Neural cell (in vitro differentiated cells): ENCODE data around the gene GSC2. TPM values are rescaled to one million over a fixed set of nuclear protein-coding genes. Genes with fewer than 3 reads are reported as not detected.

Experiments used
- H2AFZ ChIP-seq: fragments of 200-600, 300-800 bp; sonication (generic), shearing (Covaris generic); 2 replicates; pipeline ENCODE4 v1.6.0; 2014; ENCODE audit warnings: low read depth, mild to moderate bottlenecking, antibody characterized with exemption, low read length, moderate library complexity
- H3F3A ChIP-seq: fragments of 200-600 bp; shearing (Covaris generic); 2 replicates; pipeline ENCODE4 v1.6.1; 2016; ENCODE audit warnings: mild to moderate bottlenecking, moderate library complexity, mixed read lengths, antibody characterized with exemption, low read length; ENCODE audit not compliant: insufficient read depth, poor library complexity, severe bottlenecking
- H3K27ac ChIP-seq: fragments of 200-600, 300-800 bp; sonication (generic), shearing (Covaris generic); 2 replicates; pipeline ENCODE4 v1.5.1; 2014; ENCODE audit warnings: mild to moderate bottlenecking, low read length, moderate library complexity
- H3K27me3 ChIP-seq: fragments of 300-800, 200-600 bp; sonication (generic), shearing (Covaris generic); 2 replicates; pipeline ENCODE4 v1.6.0; 2014; ENCODE audit warnings: mild to moderate bottlenecking, low read depth, low read length, moderate library complexity; ENCODE audit not compliant: insufficient read depth
- H3K36me3 ChIP-seq: fragments of 300-800, 200-600 bp; sonication (generic), shearing (Covaris generic); 2 replicates; pipeline ENCODE4 v1.5.1; 2014; ENCODE audit warnings: mild to moderate bottlenecking, antibody characterized with exemption, low read length, moderate library complexity; ENCODE audit not compliant: insufficient read depth
- H3K4me2 ChIP-seq: fragments of 300-800, 200-600 bp; sonication (generic), shearing (Covaris generic); 2 replicates; pipeline ENCODE4 v1.6.0; 2014; ENCODE audit warnings: mild to moderate bottlenecking, low read length
- H3K4me3 ChIP-seq: fragments of 300-800, 200-600 bp; sonication (generic), shearing (Covaris generic); 2 replicates; pipeline ENCODE4 v1.5.1; 2014; ENCODE audit warnings: mild to moderate bottlenecking, low read length, moderate library complexity
- H3K79me2 ChIP-seq: fragments of 200-600 bp; shearing (Covaris generic); replicated peaks from 2 replicates; pipeline ENCODE4 v1.6.0; 2014; ENCODE audit warnings: mild to moderate bottlenecking, low read length, moderate library complexity; ENCODE audit not compliant: insufficient read depth
- H3K9ac ChIP-seq: fragments of 300-800, 200-600 bp; sonication (generic), shearing (Covaris generic); 2 replicates; pipeline ENCODE4 v1.6.1; 2016; ENCODE audit warnings: mild to moderate bottlenecking, low read length, mixed read lengths
- H3K9me2 ChIP-seq: fragments of 200-600 bp; shearing (Covaris generic); 2 replicates; pipeline ENCODE4 v1.6.1; 2016; ENCODE audit warnings: mild to moderate bottlenecking, low read length, mixed read lengths; ENCODE audit not compliant: insufficient read depth
- H3K9me3 ChIP-seq: fragments of 200-600, 300-800 bp; sonication (generic), shearing (Covaris generic); 2 replicates; pipeline ENCODE4 v1.6.1; 2016; ENCODE audit warnings: mild to moderate bottlenecking, mixed run types, low read length, moderate library complexity, mixed read lengths
- H4K20me1 ChIP-seq: fragments of 200-600 bp; shearing (Covaris generic); 2 replicates; pipeline ENCODE4 v1.6.1; 2016; ENCODE audit warnings: mild to moderate bottlenecking, mixed run types; ENCODE audit not compliant: insufficient read depth
- CTCF ChIP-seq: fragments of 450-650 bp; IDR thresholded peaks from 2 replicates; pipeline ENCODE4 v1.5.1; 2014; ENCODE audit warnings: antibody characterized with exemption, mild to moderate bottlenecking, moderate library complexity; ENCODE audit not compliant: poor library complexity, severe bottlenecking
- EP300 ChIP-seq: fragments of 450-650 bp; conservative IDR thresholded peaks from 2 replicates; pipeline ENCODE4 v1.6.1; 2014; ENCODE audit warnings: antibody characterized with exemption, mild to moderate bottlenecking, moderate library complexity; ENCODE audit not compliant: poor library complexity, severe bottlenecking
- EZH2 ChIP-seq: fragments of 200-600, 300-800 bp; shearing (Covaris generic), sonication (generic); IDR thresholded peaks from 2 replicates; pipeline ENCODE4 v1.6.1; 2014; ENCODE audit warnings: antibody characterized with exemption, low read length, borderline replicate concordance, mild to moderate bottlenecking; ENCODE audit not compliant: insufficient read depth, poor library complexity, severe bottlenecking
- MXI1 ChIP-seq: fragments of 450-650 bp; conservative IDR thresholded peaks from 2 replicates; pipeline ENCODE4 v1.6.1; 2014; ENCODE audit warnings: antibody characterized with exemption, mild to moderate bottlenecking; ENCODE audit not compliant: poor library complexity, severe bottlenecking
- POLR2AphosphoS5 ChIP-seq: IDR thresholded peaks from 2 replicates; pipeline ENCODE4 v1.6.1; 2012
- RAD21 ChIP-seq: fragments of 450-650 bp; conservative IDR thresholded peaks from 2 replicates; pipeline ENCODE4 v1.6.1; 2014; ENCODE audit warnings: antibody characterized with exemption, mild to moderate bottlenecking, moderate library complexity
- REST ChIP-seq: IDR thresholded peaks from 2 replicates; pipeline ENCODE4 v1.6.1; 2012; ENCODE audit warnings: borderline replicate concordance
- SMC3 ChIP-seq: fragments of 450-650 bp; conservative IDR thresholded peaks from 2 replicates; pipeline ENCODE4 v1.6.1; 2014; ENCODE audit warnings: antibody characterized with exemption, mild to moderate bottlenecking, moderate library complexity; ENCODE audit not compliant: poor library complexity
- TAF1 ChIP-seq: IDR thresholded peaks from 2 replicates; pipeline ENCODE4 v1.6.1; 2012; ENCODE audit warnings: low read depth
- polyA plus RNA-seq: library from polyadenylated mRNA; depleted of rRNA; stranded (reverse); fragments of >200 nt; gene quantifications from 2 replicates; pipeline ENCODE4 v1.2.3, GENCODE V29; 2014

The GSC2 gene
- polyA plus RNA-seq, 1 donor from 2014 or later, result not detected

- no peaks in the 10 kb centered on the region for H3K27me3 ChIP-seq
- H3K79me2 ChIP-seq, result no peaks in the 10 kb centered on the region
- no peak overlapping the region for H3K4me3 ChIP-seq
- H3K9me3 ChIP-seq, result no peaks in the 10 kb centered on the region
- H3K27ac ChIP-seq, result no peak overlapping the region
- TF ChIP-seq EZH2, result no peak
- no peak for TF ChIP-seq POLR2AphosphoS5
- no peak for TF ChIP-seq SMC3
- no peak for TF ChIP-seq EP300
- no peak for TF ChIP-seq CTCF
- no peak for TF ChIP-seq TAF1
- TF ChIP-seq REST, result no peak
- TF ChIP-seq MXI1, result no peak
- no peak for TF ChIP-seq RAD21
- H3K9me2 ChIP-seq, result no peaks in the 10 kb centered on the region
- no peaks in the 10 kb centered on the region for H4K20me1 ChIP-seq
- H3K36me3 ChIP-seq, result no peaks in the 10 kb centered on the region
- H3F3A ChIP-seq, result no peaks in the 10 kb centered on the region
- H3K9ac ChIP-seq, result no peak overlapping the region
- no peak overlapping the region for H3K4me2 ChIP-seq
- no peak overlapping the region for H2AFZ ChIP-seq
Measured at GRCh38 chr22:19138217-19139000, 11.7 kb downstream of the GSC2 start.

- Histone ChIP-seq H3K27me3 (no peaks in the 10 kb centered on the region), H3F3A (no peaks in the 10 kb centered on the region), H2AFZ (no peak overlapping the region), H3K9me2 (no peaks in the 10 kb centered on the region), H3K4me2 (no peak overlapping the region), H4K20me1 (no peaks in the 10 kb centered on the region), H3K79me2 (no peaks in the 10 kb centered on the region), H3K27ac (no peak overlapping the region), H3K9ac (no peak overlapping the region), H3K36me3 (no peaks in the 10 kb centered on the region), H3K9me3 (no peaks in the 10 kb centered on the region), H3K4me3 (no peak overlapping the region)
- TF ChIP-seq SMC3 (no peak), EZH2 (no peak), POLR2AphosphoS5 (no peak), REST (no peak), EP300 (no peak)
Measured at GRCh38 chr22:19137384-19138216, 12.5 kb downstream of the GSC2 start.
